ENCODE results near the gene ZNF880. TPM values are rescaled to one million over a fixed set of nuclear protein-coding genes. Genes with fewer than 3 reads are reported as not detected.

Gene ZNF880
- 11.4 and 22.9 TPM in 2 replicates for total RNA-seq

GRCh38 chr19:52369559-52370340 lies at the start of gene ZNF880:
Gene ZNF880 (plus strand): TSS chr19:52369923. CDS start chr19:52369966, 43 bp downstream.

GRCh38 chr19:52336117-52336790 lies 33.5 kb upstream of the ZNF880 start, which contains the start of gene ZNF610:
Gene ZNF610 (plus strand): TSS chr19:52336243. CDS start chr19:52349173, 12,930 bp downstream.

GRCh38 chr19:52397310-52398080 lies 27.8 kb downstream of the ZNF880 start, which contains the start of gene ZNF528:
Gene ZNF528 (plus strand): TSS chr19:52397849. CDS start chr19:52402014, 4,165 bp downstream.

DNA sequence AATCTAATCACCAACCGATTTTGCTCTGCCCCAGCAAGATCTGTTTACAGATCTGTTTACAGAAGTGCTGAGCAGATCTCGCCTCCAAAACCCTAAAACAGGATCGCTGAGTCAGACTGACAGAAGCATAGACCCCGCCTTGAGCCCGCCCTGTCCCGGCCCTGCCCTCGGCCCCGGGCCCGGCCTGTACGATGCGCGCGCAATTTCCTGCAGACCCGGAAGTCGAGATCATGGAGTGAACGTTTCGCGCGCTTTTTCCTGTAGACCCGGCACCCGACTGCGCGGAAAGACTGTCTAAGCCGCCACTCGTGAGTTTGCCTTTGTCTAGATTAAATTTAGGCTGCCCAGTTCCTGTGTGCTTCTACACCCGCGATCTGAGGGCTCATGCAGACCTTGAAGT lies 59.2 kb downstream of the ZNF880 start, which contains the start of gene ZNF534:
Gene ZNF534 (plus strand): TSS at position 212 of the 400 bp plus-strand sequence. CDS start 2,327 bp downstream, outside the sequence.

Other genes with a start within 250 kb of the ZNF880 start
- 6.8 and 8.6 TPM in 2 replicates for gene ZNF616, start 230.0 kb upstream of the ZNF880 start, total RNA-seq
- gene ZNF836, start 198.3 kb upstream of the ZNF880 start, total RNA-seq: 4.9 and 7.8 TPM in 2 replicates
- 105 and 119 TPM in 2 replicates for gene PPP2R1A, start 179.9 kb upstream of the ZNF880 start, total RNA-seq
- gene ZNF766, start 100.3 kb upstream of the ZNF880 start, total RNA-seq: 8.7 and 11.8 TPM in 2 replicates
- gene ZNF480, start 72.8 kb upstream of the ZNF880 start, total RNA-seq: 2.6 and 5.1 TPM in 2 replicates
- gene ZNF610, start 33.7 kb upstream of the ZNF880 start, total RNA-seq: 1.4 and 2.1 TPM in 2 replicates
- 7.8 and 13.8 TPM in 2 replicates for gene ZNF528, start 27.9 kb downstream of the ZNF880 start, total RNA-seq
- gene ZNF534, start 59.2 kb downstream of the ZNF880 start, total RNA-seq: not detected in 2 replicates
- gene ZNF578, start 83.6 kb downstream of the ZNF880 start, total RNA-seq: 0.72 and 1.8 TPM in 2 replicates
- gene ZNF808, start 157.7 kb downstream of the ZNF880 start, total RNA-seq: 11.9 and 21.7 TPM in 2 replicates
- gene ZNF701, start 200.4 kb downstream of the ZNF880 start, total RNA-seq: 8.5 and 14.0 TPM in 2 replicates